ENCODE results near the gene MAPKAP1.

MAPKAP1 gene

GRCh38 chr9:125428902-125429467 is 278.0 kb downstream of the MAPKAP1 start:
- TF ChIP-seq CTCF (IDR thresholded peaks at IDR 0.05), result no peak

- peak; percentile 68 for TF ChIP-seq CTCF (IDR thresholded peaks at IDR 0.05)
Observed at GRCh38 chr9:125428060-125428901, 278.7 kb downstream of the MAPKAP1 start.

- TF ChIP-seq CTCF (IDR thresholded peaks at IDR 0.05), result no peak
Observed at GRCh38 chr9:125427556-125427955, 279.5 kb downstream of the MAPKAP1 start.

GRCh38 chr9:125426926-125427325 is 280.1 kb downstream of the MAPKAP1 start:
- no peak for TF ChIP-seq CTCF (IDR thresholded peaks at IDR 0.05)

- no peak for TF ChIP-seq CTCF (IDR thresholded peaks at IDR 0.05)
Observed at GRCh38 chr9:125425901-125426515, 281.0 kb downstream of the MAPKAP1 start.

GRCh38 chr9:125425170-125425897 is 281.7 kb downstream of the MAPKAP1 start:
- TF ChIP-seq CTCF (IDR thresholded peaks at IDR 0.05), result no peak

GRCh38 chr9:125423964-125424363 is 283.0 kb downstream of the MAPKAP1 start:
- TF ChIP-seq CTCF (IDR thresholded peaks at IDR 0.05), result no peak
